HG03095 (cell line): ENCODE results near the gene EIF6.

Experiments used
- ATAC-seq: cut with Tn5 transposase; IDR thresholded peaks from one replicate; pipeline ENCODE4 v1.9.1; 2021; ENCODE audit warnings: moderate library complexity; ENCODE audit not compliant: unreplicated experiment

EIF6 gene

GRCh38 chr20:35281506-35282101 is 3.0 kb downstream of the EIF6 start:
- no peak for ATAC-seq

GRCh38 chr20:35280523-35280922 is 4.0 kb downstream of the EIF6 start:
- no peak for ATAC-seq

GRCh38 chr20:35279533-35280174 is 4.9 kb downstream of the EIF6 start:
- ATAC-seq: no peak

GRCh38 chr20:35279040-35279439 is 5.5 kb downstream of the EIF6 start:
- ATAC-seq: no peak

- peak; percentile 75 for ATAC-seq
Observed at GRCh38 chr20:35277531-35278395, 6.8 kb downstream of the EIF6 start, which contains the start of gene MMP24OS. Gene MMP24OS, minus strand, starts transcription at chr20:35278122. Its CDS starts 193 bp downstream, at chr20:35277929.

- no peak for ATAC-seq
Observed at GRCh38 chr20:35277127-35277526, 7.4 kb downstream of the EIF6 start.

- no peak for ATAC-seq
Observed at GRCh38 chr20:35276408-35276807, 8.2 kb downstream of the EIF6 start.

GRCh38 chr20:35275741-35276251 is 8.8 kb downstream of the EIF6 start:
- no peak for ATAC-seq

- ATAC-seq: no peak
Observed at GRCh38 chr20:35274172-35275092, 10.1 kb downstream of the EIF6 start.

GRCh38 chr20:35273449-35274171 is 11.0 kb downstream of the EIF6 start:
- ATAC-seq: no peak

GRCh38 chr20:35271904-35272303 is 12.7 kb downstream of the EIF6 start:
- no peak for ATAC-seq

- ATAC-seq: no peak
Observed at GRCh38 chr20:35271073-35271882, 13.3 kb downstream of the EIF6 start.

- ATAC-seq: no peak
Observed at GRCh38 chr20:35270021-35270902, 14.3 kb downstream of the EIF6 start.

- ATAC-seq: no peak
Observed at GRCh38 chr20:35269055-35269781, 15.4 kb downstream of the EIF6 start.

- ATAC-seq: no peak
Observed at GRCh38 chr20:35267092-35267491, 17.5 kb downstream of the EIF6 start.

- no peak for ATAC-seq
Observed at GRCh38 chr20:35264755-35265154, 19.8 kb downstream of the EIF6 start.

- ATAC-seq: no peak
Observed at GRCh38 chr20:35263532-35264341, 20.8 kb downstream of the EIF6 start.
